GM21381 (cell line): ENCODE data around the gene UBE2N.
"Not testable (repeated sequence)": the region's sequence is repeated elsewhere in the genome, so short reads cannot be mapped to it uniquely, and the experiment has no call there.

ENCODE experiments used
- ATAC-seq: cut with Tn5 transposase; IDR thresholded peaks from one replicate; pipeline ENCODE4 v1.9.1; 2021; ENCODE audit warnings: mild to moderate bottlenecking, moderate library complexity; ENCODE audit not compliant: unreplicated experiment

Gene UBE2N

DNA sequence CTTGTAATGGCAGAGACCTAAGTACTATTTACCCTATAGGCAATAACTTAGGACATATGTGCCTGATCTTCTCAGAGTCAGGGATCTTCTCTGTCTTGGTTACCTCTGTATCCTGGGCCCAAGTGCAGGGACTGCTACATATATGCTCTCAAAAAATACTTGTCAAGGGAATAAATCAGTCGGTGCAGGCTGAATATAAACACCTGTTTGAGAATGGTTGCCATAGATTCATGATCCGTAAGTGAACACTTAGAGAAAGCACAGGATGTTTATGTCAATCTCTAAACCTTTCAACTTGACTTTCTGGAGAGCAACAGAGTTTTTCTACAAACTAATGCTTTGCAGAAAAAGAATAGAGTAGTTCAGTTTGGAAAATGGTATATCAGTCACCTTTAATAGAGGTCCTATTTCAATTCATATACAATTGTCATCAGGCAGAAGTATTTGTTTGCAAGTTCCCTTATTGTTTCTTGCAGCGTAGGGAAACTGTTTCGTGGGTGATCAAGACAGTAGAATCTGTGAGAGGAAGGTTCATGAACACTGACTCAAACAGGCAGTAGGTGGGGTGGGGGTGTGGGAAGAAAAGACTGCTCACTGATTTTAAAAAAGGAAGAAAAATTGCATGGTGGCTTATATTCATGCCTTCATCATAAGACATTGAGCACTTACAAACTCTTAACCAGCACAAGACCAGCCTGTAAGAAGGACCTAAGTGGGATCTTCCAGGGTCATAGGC is 6.0 kb upstream of the UBE2N start:
- no peak for ATAC-seq

DNA sequence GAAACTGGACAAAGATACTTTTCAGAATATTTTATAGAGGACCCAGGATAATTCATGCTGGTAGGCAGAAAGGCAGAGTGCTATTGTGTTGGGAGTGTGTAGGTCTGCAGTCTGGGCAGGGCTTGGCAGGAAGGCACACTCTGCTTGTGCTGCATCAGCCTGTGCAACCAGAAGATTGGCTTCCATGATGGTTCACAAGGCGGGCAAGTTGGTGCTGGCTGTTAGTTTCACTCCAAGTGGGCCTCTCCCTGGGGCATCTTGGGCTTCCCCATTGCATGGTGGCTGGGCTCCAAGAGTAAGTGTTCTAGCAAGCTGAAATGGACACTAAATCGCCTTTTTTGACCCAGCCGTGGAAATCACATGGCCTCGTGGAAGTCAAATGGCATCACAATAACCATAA is 1.8 kb upstream of the UBE2N start:
- ATAC-seq = no peak

DNA sequence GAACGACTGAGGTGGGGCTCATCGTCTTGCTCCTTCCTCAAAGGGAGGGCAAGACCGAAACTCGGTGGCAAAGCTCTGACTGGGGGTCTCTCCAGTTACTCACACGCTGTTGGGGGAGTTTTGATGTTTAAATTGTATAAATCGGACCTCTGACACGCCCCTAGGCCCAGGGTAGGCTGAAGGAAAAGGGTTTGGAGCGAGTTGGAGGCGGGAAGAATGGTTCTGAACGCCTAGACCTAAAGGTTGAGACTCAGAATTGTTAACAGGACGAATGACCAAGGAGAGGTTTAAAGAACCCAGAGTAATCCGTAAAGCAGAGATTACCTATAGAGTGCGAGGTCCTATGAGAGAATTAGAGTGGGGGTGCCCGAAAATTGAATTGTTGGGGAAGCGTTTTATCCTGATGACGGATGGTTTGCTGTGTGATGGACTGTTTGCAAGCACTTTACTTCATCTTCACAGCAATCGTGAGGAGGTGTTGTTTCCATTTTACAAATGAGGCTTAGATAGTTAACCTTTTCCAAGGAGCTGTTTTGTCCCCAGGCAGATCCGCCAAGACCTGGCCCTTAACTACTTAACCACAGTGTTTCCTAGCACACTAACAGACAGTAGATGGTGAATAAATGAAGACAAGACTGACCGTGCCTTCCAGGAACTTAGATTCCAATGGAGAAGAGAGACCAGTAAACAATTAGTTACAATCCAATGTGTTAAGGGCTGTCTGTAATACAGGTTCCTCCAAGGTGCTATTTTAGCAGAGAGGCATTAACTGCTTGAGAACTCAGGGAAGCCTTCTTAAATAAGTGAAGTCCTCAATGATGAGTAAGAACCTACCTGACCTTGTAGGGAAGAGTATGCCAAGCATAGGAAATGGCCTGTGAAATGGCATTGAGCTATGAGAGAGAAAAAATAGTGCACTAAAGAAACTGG is 929 bp upstream of the UBE2N start:
- no peak for ATAC-seq

DNA sequence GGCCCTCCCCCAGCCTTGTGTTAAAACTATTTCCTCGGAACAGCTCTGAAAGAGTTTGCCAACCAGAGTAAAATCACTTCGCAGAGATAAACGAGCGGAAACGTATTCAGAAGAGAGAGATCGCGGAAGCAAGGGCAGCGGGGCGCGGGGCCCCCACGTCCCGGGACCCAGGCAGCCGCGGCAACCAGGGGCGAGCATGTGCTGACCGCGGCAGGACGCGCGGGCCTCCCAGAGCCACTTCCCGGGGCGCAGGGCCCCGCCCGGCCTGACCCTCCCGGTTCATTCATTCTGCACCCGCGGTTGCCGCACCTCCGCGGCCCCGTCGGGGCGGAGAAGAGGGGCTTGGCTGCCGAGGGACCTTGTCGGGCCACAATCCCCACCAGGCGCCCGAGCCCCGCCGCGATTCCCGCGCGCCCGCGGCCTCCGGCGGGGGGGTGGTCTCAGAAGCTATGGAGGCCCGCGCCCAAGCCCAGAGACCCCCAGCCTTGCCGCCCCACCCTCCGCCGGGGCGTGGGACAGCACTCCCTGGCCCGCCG is 598 bp downstream of the UBE2N start:
- no peak for ATAC-seq

DNA sequence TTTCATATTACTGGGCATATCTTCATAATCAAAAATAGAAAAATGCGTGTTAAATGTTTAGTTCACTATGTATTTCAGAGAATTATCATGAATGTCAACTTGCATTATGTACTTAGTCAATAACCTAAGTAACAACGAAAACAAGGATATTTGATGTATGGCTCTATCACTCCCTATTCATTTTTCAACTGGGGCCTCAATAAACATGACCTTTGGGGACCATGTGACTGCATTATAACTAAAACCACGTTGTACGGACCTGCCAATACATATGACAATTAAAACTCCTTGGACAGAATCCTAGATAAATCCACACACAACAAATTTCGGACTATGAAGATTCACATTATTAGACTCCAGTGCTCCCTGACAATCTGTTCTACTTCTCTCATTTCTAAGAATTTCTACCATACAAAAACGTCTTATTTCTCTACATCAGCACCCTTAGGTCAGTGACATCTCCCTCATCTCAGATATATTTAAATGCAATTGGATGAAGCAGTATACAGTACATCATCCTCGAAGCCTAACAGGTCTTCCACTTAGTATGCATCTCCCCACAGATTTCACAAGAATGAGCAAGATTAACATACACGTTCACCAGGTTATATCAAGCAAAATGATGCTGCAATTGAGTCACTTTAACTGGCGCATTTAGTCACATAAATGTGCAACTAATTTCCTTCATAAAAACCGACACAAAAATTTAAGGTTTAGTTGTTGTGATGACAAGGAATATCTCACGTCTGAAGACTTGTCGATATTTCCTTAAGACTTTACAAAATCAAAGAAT is 1.5 kb downstream of the UBE2N start:
- no peak for ATAC-seq

DNA sequence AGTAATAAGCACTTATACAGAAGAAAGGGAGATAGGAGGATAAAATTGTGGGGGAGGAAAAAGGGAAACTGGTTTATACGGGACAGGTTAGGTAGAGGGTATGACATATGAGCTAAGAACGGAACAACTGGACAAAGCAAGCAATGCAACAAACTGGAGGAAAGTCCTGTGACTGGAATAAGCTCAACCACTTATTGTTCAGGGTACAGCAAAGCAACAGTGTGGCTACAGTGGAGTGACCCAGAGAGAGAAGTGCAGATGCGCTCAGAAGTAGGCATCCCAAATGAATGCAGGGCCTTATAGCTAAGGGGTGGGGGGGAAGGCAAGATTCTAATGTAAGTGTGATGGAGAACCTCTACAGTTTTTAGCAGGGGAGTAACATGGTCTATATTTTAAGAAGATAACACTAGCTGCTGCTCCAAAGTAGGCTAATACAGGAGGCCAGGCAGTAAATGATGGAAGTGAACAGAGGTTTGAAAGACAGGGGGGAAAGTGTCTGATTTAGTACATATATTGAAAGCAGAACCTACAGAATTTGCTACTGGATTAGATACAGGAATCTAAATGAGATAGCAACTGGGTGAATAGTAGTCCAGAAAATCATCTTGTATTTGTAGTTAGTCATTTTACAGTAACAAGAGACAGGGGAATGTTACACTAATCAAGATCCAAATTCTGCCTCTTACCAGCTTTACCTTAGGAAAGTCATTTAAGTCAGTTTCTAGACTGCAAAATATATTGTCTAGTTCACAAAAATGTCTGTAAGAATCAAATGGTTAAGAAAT is 3.3 kb downstream of the UBE2N start:
- no peak for ATAC-seq

DNA sequence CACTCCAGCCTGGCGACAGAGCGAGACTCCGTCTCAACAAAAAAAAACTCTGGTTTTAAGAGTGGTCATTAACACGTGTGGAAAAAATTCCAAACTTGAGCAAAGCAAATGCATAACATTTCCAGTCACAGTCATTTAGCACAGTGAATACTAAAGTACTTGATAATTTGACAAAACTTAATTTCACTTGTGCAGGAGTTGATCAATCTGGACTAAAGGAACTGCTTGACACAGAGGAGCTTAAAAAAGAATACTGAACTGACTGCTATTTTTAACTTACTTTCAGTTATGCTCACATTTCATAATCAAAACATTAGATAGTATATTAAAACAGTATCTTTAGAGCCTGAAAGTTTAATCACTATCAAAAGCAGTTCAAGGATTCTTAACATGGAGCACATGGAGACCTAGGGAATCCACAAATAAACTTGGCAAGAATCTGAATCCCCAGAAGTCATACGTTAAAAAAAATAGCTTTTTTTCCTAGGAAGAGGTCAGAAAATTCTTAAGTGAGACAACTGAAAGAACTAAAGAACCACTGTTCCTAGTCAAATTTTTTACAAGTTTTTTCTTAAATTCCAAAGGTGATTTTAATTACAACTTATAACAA is 7.4 kb downstream of the UBE2N start:
- no peak for ATAC-seq

DNA sequence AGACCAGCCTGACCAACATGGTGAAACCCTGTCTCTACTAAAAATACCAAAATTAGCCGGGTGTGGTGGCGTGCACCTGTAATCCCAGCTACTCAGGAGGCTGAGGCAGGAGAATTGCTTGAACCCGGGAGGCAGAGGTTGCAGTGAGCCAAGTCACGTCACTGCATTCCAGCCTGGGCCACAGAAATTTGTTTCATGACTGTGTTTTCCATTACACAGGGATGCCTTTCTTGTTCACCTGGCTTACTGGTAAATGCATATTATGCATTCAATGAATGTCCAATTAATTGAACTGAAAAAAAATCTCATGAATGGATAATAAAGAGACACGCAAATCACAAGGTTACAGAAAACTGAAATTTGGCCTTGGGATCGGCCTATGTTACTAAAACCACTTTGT is 9.7 kb downstream of the UBE2N start:
- ATAC-seq = not testable (repeated sequence)

DNA sequence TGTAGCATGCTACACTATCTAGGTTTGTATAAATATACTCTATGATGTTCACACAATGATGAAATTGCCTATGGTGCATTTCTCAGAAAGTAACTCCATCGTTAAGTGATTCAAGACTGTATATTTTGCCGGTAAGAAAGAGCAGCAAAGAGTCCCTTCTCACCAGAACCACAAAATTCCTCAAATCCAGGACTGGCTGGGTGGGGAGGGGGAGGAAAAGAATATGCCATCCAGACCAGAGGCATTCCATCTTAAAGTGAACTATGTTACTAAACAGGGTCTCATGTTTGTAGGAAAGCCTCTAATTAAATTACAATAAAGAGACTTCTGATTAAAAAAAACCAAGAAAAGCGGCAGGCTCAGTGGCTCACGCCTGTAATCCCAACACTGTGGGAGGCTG is 11.5 kb downstream of the UBE2N start:
- ATAC-seq = no peak

DNA sequence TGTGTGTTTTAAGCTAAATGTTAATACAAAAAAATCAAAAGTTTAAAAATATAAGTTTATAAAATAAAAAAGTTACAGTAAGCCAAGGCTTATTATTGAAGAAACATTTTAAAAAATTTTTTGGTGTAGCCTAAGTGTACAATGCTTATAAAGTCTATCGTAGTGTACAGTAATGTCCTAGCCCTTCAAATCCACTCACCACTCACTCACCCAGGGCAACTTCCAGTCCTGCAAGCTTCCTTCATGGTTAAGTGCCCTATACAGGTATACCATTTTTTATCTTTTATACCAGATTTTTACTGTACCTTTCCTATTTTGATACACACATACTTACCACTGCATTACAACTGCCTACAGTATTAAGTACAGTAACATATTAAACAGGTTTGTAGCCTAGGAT is 11.9 kb downstream of the UBE2N start:
- no peak for ATAC-seq

DNA sequence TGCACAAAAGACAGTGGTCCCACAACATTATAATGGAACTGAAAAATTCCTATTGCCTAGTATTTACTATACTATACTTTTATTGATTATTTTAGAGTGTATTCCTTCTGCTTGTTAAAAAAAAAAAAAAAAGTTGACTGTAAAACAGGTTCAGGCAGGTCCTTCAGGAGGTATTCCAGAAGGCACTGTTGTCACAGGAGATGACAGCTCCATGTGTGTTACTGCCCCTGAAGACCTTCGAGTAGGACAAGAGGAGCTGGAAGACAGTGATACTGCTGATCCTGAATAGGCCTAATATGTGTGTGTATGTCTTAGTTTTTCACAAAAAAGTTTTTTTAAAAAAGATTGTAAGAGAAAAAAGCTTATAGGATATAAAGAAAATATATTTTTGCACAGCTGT is 12.3 kb downstream of the UBE2N start:
- ATAC-seq = no peak

DNA sequence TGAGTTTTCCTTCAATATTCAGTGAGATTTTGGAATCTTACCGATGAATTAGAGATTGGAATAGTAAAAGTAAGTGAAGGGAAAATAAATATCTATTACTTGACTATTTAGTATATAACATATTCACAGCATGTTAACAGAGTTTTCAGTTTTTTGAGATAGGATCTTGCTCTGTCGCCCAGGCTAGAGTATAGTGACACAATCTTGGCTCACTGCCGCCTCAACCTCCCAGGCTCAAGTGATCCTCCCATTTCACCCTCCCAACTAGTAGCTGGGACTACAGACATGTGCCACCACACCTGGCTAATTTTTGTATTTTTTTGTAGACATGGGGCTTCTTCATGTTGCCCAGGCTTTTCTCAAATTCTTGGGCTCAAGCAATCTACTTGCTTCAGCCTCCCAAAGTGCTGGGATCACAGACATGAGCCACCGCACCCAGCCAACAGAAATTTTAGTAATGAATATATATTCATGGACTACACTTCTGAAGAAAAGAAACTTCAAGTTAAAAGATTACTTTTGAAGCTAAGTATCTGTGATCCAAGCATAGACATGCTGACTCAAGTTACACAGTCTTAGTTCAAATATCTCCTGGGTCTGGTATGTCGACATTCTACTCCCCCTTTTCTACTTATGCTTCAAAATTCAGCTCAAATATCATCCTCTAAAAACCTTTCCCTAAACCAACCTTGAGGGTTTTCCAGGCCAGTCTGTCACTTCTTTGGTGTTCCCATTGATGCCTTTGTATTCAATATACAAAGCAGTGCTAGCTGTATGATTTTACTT is 13.8 kb downstream of the UBE2N start:
- no peak for ATAC-seq

DNA sequence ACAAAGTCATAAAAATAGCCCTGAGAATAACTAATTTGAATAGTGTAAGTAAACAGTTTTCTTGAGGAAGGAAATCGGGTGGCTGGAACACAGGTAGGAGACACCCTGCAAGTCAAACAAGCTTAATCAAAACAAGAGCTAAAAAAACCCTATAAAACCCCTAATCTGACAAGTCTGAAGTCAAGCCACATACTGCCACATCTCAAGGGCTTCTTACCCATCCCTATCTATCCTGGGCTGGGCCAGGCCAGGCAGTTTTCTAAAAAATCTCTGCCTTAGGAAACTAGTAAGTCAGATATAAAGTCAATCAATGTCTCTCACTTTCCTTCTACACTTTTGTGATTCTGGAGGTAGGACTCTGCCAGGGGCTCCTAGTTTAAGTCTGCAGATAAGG is 15.3 kb downstream of the UBE2N start:
- ATAC-seq = peak; percentile 44

DNA sequence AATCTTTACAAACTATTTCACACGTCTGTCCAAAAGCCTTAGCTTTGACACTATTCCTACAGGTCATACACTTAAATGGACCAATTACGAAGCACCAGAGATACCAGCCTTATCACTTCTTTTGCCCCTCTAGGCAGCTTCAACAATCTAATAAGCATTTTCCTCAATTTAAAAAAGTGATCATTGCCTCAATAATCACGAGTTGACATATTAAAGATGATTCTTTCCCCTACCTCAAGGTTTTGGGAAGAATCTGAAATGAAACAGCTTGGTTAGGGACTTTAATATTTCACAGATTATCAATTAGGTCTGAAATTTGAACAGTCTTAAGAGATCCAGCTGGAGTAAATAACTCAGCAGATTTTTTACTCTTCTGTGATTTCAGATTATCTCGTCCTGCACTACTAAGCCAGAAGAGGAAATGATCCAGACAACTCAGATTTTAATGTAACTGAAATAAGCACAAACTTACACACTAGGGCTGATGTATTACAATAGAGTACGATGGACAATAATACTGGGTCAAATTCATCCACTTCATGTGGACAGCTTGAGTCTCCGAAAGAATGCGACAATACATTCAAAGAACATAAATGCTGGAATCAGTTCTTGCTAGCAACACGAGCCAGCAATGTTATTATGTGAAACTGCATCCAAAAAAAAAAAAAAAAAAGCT is 15.9 kb downstream of the UBE2N start:
- ATAC-seq = peak; percentile 18

DNA sequence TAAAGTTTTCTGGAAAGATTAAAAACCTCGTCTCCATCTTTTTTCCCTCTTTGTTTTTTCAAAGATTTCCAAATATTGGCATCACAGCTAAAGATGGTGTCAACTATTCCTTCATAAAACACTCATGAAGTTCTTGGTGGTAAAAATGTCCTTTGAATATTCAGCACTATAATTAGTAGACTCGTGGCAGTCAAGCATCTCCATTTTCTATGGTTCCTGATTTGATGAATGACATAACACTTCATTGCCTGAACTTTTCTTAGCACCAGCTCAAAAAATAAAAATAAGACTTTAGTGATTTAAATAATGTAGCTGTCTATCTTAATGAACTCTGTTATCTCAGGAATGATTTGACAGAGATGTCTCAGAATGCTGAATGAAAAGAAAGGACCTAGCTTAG is 19.7 kb downstream of the UBE2N start:
- no peak for ATAC-seq

DNA sequence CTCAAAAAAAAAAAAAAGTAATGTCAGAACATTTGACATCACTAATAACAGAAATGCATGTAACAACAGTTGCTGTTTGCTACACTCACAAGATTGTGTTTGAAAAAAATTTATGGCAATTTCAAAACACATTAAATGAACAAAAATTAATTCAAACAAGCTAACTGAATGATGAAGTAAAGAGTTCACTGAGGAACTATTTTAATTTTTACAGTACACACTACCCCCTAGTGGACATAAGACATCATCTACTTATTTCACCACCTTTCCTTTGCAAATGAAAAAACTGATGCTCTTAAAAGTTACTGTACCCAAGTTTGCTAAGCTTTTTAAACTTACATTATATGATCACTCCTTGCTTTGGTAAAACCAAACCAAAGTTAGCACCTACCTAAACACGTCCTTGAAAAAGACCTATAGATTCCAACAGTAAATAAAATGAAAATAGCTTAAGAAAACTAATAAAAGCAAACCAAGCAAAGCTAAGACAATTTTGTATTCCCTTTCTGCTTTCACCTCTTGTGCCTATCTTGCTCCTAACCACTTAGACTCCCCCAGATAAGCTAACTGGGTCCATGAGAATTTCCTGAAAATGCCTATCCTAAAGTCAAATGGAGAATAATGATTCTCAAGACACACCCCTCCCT is 22.2 kb downstream of the UBE2N start:
- ATAC-seq = no peak

DNA sequence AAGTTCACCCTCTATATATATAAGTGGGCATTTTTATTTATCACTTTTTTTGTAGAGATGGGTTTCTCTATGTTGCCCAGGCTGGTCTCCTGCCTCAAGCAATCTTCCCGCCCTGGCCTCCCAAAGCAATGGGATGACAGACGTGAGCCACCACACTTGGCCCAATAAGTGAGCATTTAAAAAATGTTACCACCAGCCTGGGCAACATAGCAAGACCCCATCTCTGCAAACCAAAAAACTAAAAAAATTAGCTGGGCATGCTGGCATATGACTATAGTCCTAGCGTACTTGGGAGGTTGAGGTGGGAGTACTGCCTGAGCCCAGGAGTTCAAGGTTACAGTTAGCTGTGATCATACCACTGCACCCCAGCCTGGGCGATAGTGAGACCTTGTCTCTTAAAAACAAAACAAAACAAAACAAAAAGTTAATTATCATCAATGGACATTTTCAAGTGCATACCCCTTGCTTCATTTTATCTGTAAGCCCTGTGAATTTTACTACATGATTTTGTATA is 23.7 kb downstream of the UBE2N start:
- ATAC-seq = no peak
